H1 (cell line): ENCODE data around the gene VPS18. TPM values are rescaled to one million over a fixed set of nuclear protein-coding genes. Genes with fewer than 3 reads are reported as not detected.

ENCODE experiments used
- CBX5 ChIP-seq: fragments of 300-800, 300-1000 bp; sonication (generic); IDR thresholded peaks from 2 replicates; pipeline ENCODE4 v1.7.1; 2016; ENCODE audit warnings: antibody characterized with exemption, low read length, low read depth
- CBX8 ChIP-seq: fragments of 300-800, 300-1000 bp; sonication (generic); IDR thresholded peaks from 2 replicates; pipeline ENCODE4 v1.7.1; 2016; ENCODE audit warnings: low read depth, low read length, borderline replicate concordance
- CHD1 ChIP-seq: IDR thresholded peaks from 2 replicates; pipeline ENCODE4 v1.6.1; 2012; ENCODE audit warnings: low read depth, low read length, improper control_type of control experiment
- CTBP2 ChIP-seq: IDR thresholded peaks from 2 replicates; pipeline ENCODE4 v1.7.0; 2011; ENCODE audit warnings: borderline replicate concordance, mild to moderate bottlenecking, moderate library complexity, mixed read lengths, low read length; ENCODE audit not compliant: insufficient read depth, insufficient read length
- EZH2 ChIP-seq: fragments of 200-600 bp; sonication (generic); IDR thresholded peaks from 2 replicates; pipeline ENCODE4 v1.7.1; 2012; ENCODE audit warnings: low read depth, mild to moderate bottlenecking, moderate library complexity, low read length, inconsistent platforms; ENCODE audit not compliant: severe bottlenecking
- GTF2F1 ChIP-seq: IDR thresholded peaks from 2 replicates; pipeline ENCODE4 v1.6.1; 2012; ENCODE audit warnings: low read depth, low read length, improper control_type of control experiment, borderline replicate concordance
- RXRA ChIP-seq: IDR thresholded peaks from 2 replicates; pipeline ENCODE4 v1.6.1; 2011; ENCODE audit warnings: low read depth, mild to moderate bottlenecking, low read length, moderate library complexity; ENCODE audit not compliant: insufficient read depth
- SRF ChIP-seq: IDR thresholded peaks from 2 replicates; pipeline ENCODE4 v1.6.1; 2011; ENCODE audit warnings: mild to moderate bottlenecking, low read depth, low read length, moderate library complexity
- TEAD4 ChIP-seq: IDR thresholded peaks from 2 replicates; pipeline ENCODE4 v1.6.1; 2012; ENCODE audit warnings: low read depth, low read length, inconsistent platforms, mixed read lengths
- polyA plus RNA-seq, 7 experiments: library from polyadenylated mRNA; depleted of rRNA in 3 of 7; stranded (reverse) in 5 of 7; unstranded in 2 of 7; fragments of >200 nt in 5 of 7; fragments of 200-250 nt in 2 of 7; gene quantifications; 1 replicate in 5 of 7; 2 replicates in 1 of 7; 4 replicates in 1 of 7; pipeline versions ENCODE4 v1.2.1 to v1.2.3, GENCODE V29; 2011 to 2013; ENCODE audit warnings: missing spikeins in 2 of 7, mixed read lengths in 2 of 7
- total RNA-seq: library from RNA; stranded (reverse); fragmentation: NEBNext Ultra II Directional; extraction: Animal tissue kit (Norgen Biotek cat#: 25700); gene quantifications from 2 replicates; pipeline ENCODE4 v1.2.1, GENCODE V29; 2021
- TF ChIP-seq, protein P1 (sequence below): IDR thresholded peaks from 2 replicates; pipeline ENCODE4 v1.6.1; 2011; ENCODE audit warnings: low read length, improper control_type of control experiment
- TF ChIP-seq, protein P2 (sequence below): IDR thresholded peaks from 2 replicates; pipeline ENCODE4 v1.6.1; 2012; ENCODE audit warnings: inconsistent platforms

Gene VPS18
- total and polyA plus RNA-seq, 2 of the 8 experiments (the other 6 are each of a cell fraction or from before 2014, with no cell fraction given): 28.9 to 32.7 TPM

GRCh38 chr15:40906091-40906990, 12.1 kb downstream of the VPS18 start (continued):
- TF ChIP-seq CBX8: no peak
- no peak for TF ChIP-seq CHD1
- no peak for TF ChIP-seq EZH2
- no peak for TF ChIP-seq CBX5
- TF ChIP-seq, protein P1, sequence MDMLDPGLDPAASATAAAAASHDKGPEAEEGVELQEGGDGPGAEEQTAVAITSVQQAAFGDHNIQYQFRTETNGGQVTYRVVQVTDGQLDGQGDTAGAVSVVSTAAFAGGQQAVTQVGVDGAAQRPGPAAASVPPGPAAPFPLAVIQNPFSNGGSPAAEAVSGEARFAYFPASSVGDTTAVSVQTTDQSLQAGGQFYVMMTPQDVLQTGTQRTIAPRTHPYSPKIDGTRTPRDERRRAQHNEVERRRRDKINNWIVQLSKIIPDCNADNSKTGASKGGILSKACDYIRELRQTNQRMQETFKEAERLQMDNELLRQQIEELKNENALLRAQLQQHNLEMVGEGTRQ: no peak
- TF ChIP-seq GTF2F1: no peak
- no peak for TF ChIP-seq CTBP2
- TF ChIP-seq RXRA: no peak
- TF ChIP-seq SRF: 0 out of 2 replicates have a peak, but pooled peaks have one; percentile 16
- TF ChIP-seq, protein P2, sequence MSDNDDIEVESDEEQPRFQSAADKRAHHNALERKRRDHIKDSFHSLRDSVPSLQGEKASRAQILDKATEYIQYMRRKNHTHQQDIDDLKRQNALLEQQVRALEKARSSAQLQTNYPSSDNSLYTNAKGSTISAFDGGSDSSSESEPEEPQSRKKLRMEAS: no peak; the same call in none of the 2 replicates
- TF ChIP-seq TEAD4: no peak
